Urothelium cell line (cell line): ENCODE results near the gene SUSD3.
"Not testable (repeated sequence)": the region's sequence is repeated elsewhere in the genome, so short reads cannot be mapped to it uniquely, and the experiment has no call there.

Experiments used
- DNase-seq: peaks from one replicate; pipeline ENCODE4 v3.0.0; 2011; ENCODE audit warnings: low spot score, mixed read lengths
- FAIRE-seq: peaks from 2 replicates; lab custom pipeline; 2011; peaks lifted over from hg19 to GRCh38; lab: Jason Lieb, UNC

Gene SUSD3

GRCh38 chr9:93091453-93092081, 33.1 kb downstream of the SUSD3 start:
- no peak for FAIRE-seq
- DNase-seq: peak; percentile 72

GRCh38 chr9:93092251-93092991, 33.9 kb downstream of the SUSD3 start:
- DNase-seq: no peak
- peak; percentile 17 for FAIRE-seq

- FAIRE-seq: no peak
- DNase-seq: no peak
Measured at GRCh38 chr9:93093127-93093876, 34.8 kb downstream of the SUSD3 start.

- FAIRE-seq: no peak
- no peak for DNase-seq
Measured at GRCh38 chr9:93093877-93094657, 35.6 kb downstream of the SUSD3 start.

GRCh38 chr9:93094658-93095204, 36.2 kb downstream of the SUSD3 start:
- no peak for FAIRE-seq

GRCh38 chr9:93095205-93096130, 37.0 kb downstream of the SUSD3 start:
- DNase-seq (peak; percentile 99), FAIRE-seq (peak; percentile 46)

More at GRCh38 chr9:93094658-93095204, 36.2 kb downstream of the SUSD3 start:
- DNase-seq: no peak

- FAIRE-seq: peak; percentile 44
- peak; percentile 55 for DNase-seq
Measured at GRCh38 chr9:93096131-93096802, 37.8 kb downstream of the SUSD3 start, which contains the start of gene CARD19. Gene CARD19 (plus strand): TSS chr9:93096217. CDS start chr9:93096346, 129 bp downstream.

- no peak for DNase-seq
Measured at GRCh38 chr9:93096811-93097382, 38.4 kb downstream of the SUSD3 start.

GRCh38 chr9:93097511-93098201, 39.2 kb downstream of the SUSD3 start:
- DNase-seq (no peak), FAIRE-seq (no peak)

More at GRCh38 chr9:93096811-93097382, 38.4 kb downstream of the SUSD3 start:
- no peak for FAIRE-seq

GRCh38 chr9:93098236-93098946, 39.9 kb downstream of the SUSD3 start:
- FAIRE-seq: no peak

GRCh38 chr9:93099551-93100275, 41.2 kb downstream of the SUSD3 start:
- no peak for FAIRE-seq
- DNase-seq: no peak

More at GRCh38 chr9:93098236-93098946, 39.9 kb downstream of the SUSD3 start:
- DNase-seq: peak; percentile 92

GRCh38 chr9:93100276-93100636, 41.8 kb downstream of the SUSD3 start:
- no peak for FAIRE-seq
- DNase-seq: no peak

- FAIRE-seq, DNase-seq: not testable (repeated sequence)
Measured at GRCh38 chr9:93101086-93101485, 42.6 kb downstream of the SUSD3 start.

- no peak for FAIRE-seq
- DNase-seq: no peak
Measured at GRCh38 chr9:93105620-93106019, 47.1 kb downstream of the SUSD3 start.

- FAIRE-seq (no peak), DNase-seq (no peak)
Measured at GRCh38 chr9:93107151-93107824, 48.8 kb downstream of the SUSD3 start.

GRCh38 chr9:93107825-93108161, 49.3 kb downstream of the SUSD3 start:
- FAIRE-seq: no peak
- DNase-seq: no peak
